Fibroblast of lung (primary cell): ENCODE measurements around the gene RPP40. TPM values are rescaled to one million over a fixed set of nuclear protein-coding genes. Genes with fewer than 3 reads are reported as not detected.

Source experiments
- DNase-seq, 2 donors: peaks; one replicate each; pipeline versions ENCODE4 v3.0.0 to v3.0.0-alpha.2; 2010; ENCODE audit warnings: low read depth in 2 of 2
- H2AFZ ChIP-seq: 2 replicates; pipeline ENCODE4 v1.5.1; 2012; ENCODE audit warnings: low read length, control low read depth, inconsistent platforms
- H3K27ac ChIP-seq: 2 replicates; pipeline ENCODE4 v1.5.1; 2011; ENCODE audit warnings: low read length, control low read depth; ENCODE audit not compliant: insufficient read depth
- H3K27me3 ChIP-seq: 2 replicates; pipeline ENCODE4 v1.5.1; 2011; ENCODE audit warnings: mild to moderate bottlenecking, low read length; ENCODE audit not compliant: control insufficient read depth, insufficient read depth
- H3K36me3 ChIP-seq: 2 replicates; pipeline ENCODE4 v1.5.1; 2011; ENCODE audit warnings: low read length; ENCODE audit not compliant: control insufficient read depth, insufficient read depth
- H3K4me1 ChIP-seq: 2 replicates; pipeline ENCODE4 v1.5.1; 2011; ENCODE audit warnings: low read length; ENCODE audit not compliant: control insufficient read depth, insufficient read depth; ENCODE audit errors: extremely low read depth
- H3K4me2 ChIP-seq: 2 replicates; pipeline ENCODE4 v1.5.1; 2011; ENCODE audit warnings: low read length, control low read depth; ENCODE audit not compliant: insufficient read depth; ENCODE audit errors: extremely low read depth
- H3K4me3 ChIP-seq, 4 experiments: fragments of 200-600 bp in 1 of 4; sonication (generic) in 1 of 4; replicated peaks in 1 of 4; 2 replicates each; pipeline ENCODE4 v1.5.1; 2011 to 2016; ENCODE audit warnings: low read length in 4 of 4, low read depth in 3 of 4, mild to moderate bottlenecking in 3 of 4, control low read depth in 2 of 4, inconsistent platforms in 1 of 4, mixed read lengths in 1 of 4; ENCODE audit not compliant: insufficient read depth in 1 of 4; ENCODE audit errors: control extremely low read depth in 1 of 4
- H3K79me2 ChIP-seq: 2 replicates; pipeline ENCODE4 v1.5.1; 2012; ENCODE audit warnings: mild to moderate bottlenecking, low read length, inconsistent platforms; ENCODE audit not compliant: control insufficient read depth, insufficient read depth
- H3K9ac ChIP-seq: 2 replicates; pipeline ENCODE4 v1.5.1; 2011; ENCODE audit warnings: mild to moderate bottlenecking, low read length, control low read depth; ENCODE audit not compliant: insufficient read depth
- H3K9me3 ChIP-seq: 2 replicates; pipeline ENCODE4 v1.5.1; 2012; ENCODE audit warnings: low read depth, low read length; ENCODE audit not compliant: control insufficient read depth, insufficient read depth
- H4K20me1 ChIP-seq: 2 replicates; pipeline ENCODE4 v1.5.1; 2011; ENCODE audit warnings: low read length; ENCODE audit not compliant: control insufficient read depth, insufficient read depth; ENCODE audit errors: extremely low read depth
- EZH2 ChIP-seq: IDR thresholded peaks from 2 replicates; pipeline ENCODE4 v1.5.1; 2012; ENCODE audit warnings: low read length, control low read depth, mild to moderate bottlenecking; ENCODE audit errors: missing control alignments
- polyA plus RNA-seq, 2 donors: library from polyadenylated mRNA; depleted of rRNA in 1 of 2; stranded (reverse) in 1 of 2; unstranded in 1 of 2; fragments of >200 nt; gene quantifications; 2 replicates each; pipeline ENCODE4 v1.2.1, GENCODE V29; 2011 to 2012; ENCODE audit warnings: missing spikeins in 1 of 2
- total RNA-seq: library from RNA; depleted of rRNA; stranded (reverse); fragments of >200 nt; gene quantifications from 2 replicates; pipeline ENCODE4 v1.2.1, GENCODE V29; 2014
- TF ChIP-seq, protein P1 (sequence below), 2 donors: IDR thresholded peaks in 1 of 2; conservative IDR thresholded peaks in 1 of 2; 1 replicate in 1 of 2; 2 replicates in 1 of 2; pipeline ENCODE4 v1.5.1; 2011 to 2012; ENCODE audit warnings: low read length in 2 of 2, control low read depth in 1 of 2, inconsistent platforms in 1 of 2, low read depth in 1 of 2, mild to moderate bottlenecking in 1 of 2

RPP40 gene
- total and polyA plus RNA-seq, 2 donors (not counting 1 experiment from before 2014, with no cell fraction given): 8.3 to 27.6 TPM

DNA sequence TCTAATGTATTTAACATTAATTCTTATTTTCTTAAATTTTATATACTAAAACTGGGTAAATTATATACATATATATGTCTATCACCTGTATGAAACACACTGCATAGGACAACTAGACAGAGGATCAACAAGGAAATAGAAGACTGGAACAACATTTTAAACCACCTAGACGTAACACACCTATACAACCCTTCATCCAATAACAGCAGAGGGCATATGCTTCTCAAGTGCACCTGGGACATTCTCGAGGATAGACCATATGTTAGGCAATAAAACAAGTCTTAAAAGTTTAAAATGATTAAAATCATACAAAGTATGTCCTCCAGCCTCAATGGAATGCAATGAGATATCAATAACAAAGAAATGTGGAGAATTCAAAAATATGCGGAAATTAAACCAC lies 45.2 kb downstream of the RPP40 start:
- peaks cover 3% of the 10 kb centered on the region for H3K36me3 ChIP-seq
- H3K27me3 ChIP-seq: no peaks in the 10 kb centered on the region
- no peak overlapping the region for H3K27ac ChIP-seq
- no peak overlapping the region for H2AFZ ChIP-seq
- H3K4me1 ChIP-seq: no peaks in the 10 kb centered on the region
- no peaks in the 10 kb centered on the region for H3K9me3 ChIP-seq
- H3K79me2 ChIP-seq: no peaks in the 10 kb centered on the region
- H3K4me2 ChIP-seq: no peak overlapping the region
- no peak for TF ChIP-seq EZH2
- TF ChIP-seq, protein P1, sequence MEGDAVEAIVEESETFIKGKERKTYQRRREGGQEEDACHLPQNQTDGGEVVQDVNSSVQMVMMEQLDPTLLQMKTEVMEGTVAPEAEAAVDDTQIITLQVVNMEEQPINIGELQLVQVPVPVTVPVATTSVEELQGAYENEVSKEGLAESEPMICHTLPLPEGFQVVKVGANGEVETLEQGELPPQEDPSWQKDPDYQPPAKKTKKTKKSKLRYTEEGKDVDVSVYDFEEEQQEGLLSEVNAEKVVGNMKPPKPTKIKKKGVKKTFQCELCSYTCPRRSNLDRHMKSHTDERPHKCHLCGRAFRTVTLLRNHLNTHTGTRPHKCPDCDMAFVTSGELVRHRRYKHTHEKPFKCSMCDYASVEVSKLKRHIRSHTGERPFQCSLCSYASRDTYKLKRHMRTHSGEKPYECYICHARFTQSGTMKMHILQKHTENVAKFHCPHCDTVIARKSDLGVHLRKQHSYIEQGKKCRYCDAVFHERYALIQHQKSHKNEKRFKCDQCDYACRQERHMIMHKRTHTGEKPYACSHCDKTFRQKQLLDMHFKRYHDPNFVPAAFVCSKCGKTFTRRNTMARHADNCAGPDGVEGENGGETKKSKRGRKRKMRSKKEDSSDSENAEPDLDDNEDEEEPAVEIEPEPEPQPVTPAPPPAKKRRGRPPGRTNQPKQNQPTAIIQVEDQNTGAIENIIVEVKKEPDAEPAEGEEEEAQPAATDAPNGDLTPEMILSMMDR (conservative IDR thresholded peaks at IDR 0.05 in 1 of 2, IDR thresholded peaks at IDR 0.05 in 1 of 2; ENCODE audit: low read depth in 1 of 2, low read length in 2 of 2): no peak
- no peak overlapping the region for H3K9ac ChIP-seq
- no peak for DNase-seq
- H4K20me1 ChIP-seq: no peaks in the 10 kb centered on the region
- H3K4me3 ChIP-seq: no peak overlapping the region

DNA sequence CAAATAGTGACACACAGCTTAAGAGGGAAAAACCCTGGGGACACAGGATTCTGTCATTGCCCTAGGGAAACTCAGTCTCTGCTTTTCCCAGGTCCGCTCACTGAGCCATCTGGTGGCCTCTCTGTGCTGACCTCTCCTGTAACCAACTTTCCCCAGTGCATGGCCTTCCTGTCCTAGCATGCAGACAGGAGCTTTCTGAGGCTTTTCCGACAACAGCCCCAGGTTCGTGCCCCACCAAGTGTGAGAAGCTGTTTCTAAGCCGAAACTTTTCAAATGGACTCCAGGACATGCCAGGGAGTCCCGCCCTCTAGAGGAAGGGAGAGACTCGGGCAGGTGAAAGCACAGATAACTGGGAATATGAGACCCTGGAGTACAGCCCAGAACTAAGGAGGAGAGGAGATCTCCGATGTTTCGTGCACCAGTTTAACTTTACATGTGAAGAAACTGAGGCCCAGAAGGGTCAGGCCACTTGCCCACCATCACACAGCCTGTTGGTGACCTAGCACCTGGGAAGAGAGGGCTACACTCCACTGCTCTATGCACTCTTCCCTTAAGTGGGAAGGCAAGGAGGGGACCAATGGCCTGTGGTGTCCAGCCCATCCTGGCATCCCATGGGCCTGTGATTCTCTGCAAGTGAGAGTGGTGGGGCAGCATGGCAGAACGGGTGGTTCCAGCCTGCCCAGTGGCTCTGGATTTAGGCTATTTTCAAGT lies 46.2 kb downstream of the RPP40 start:
- DNase-seq: no peak
- H3K4me3 ChIP-seq: no peak overlapping the region
- H3K9ac ChIP-seq: no peak overlapping the region
- H3K4me2 ChIP-seq: no peak overlapping the region
- no peak overlapping the region for H3K27ac ChIP-seq
- peaks cover 3% of the 10 kb centered on the region for H3K36me3 ChIP-seq
- TF ChIP-seq, protein P1 (conservative IDR thresholded peaks at IDR 0.05 in 1 of 2, IDR thresholded peaks at IDR 0.05 in 1 of 2; ENCODE audit: low read depth in 1 of 2, low read length in 2 of 2): no peak
- no peak for TF ChIP-seq EZH2
- no peaks in the 10 kb centered on the region for H4K20me1 ChIP-seq
- no peaks in the 10 kb centered on the region for H3K27me3 ChIP-seq
- no peaks in the 10 kb centered on the region for H3K79me2 ChIP-seq
- H3K9me3 ChIP-seq: no peaks in the 10 kb centered on the region
- H2AFZ ChIP-seq: no peak overlapping the region
- no peaks in the 10 kb centered on the region for H3K4me1 ChIP-seq

DNA sequence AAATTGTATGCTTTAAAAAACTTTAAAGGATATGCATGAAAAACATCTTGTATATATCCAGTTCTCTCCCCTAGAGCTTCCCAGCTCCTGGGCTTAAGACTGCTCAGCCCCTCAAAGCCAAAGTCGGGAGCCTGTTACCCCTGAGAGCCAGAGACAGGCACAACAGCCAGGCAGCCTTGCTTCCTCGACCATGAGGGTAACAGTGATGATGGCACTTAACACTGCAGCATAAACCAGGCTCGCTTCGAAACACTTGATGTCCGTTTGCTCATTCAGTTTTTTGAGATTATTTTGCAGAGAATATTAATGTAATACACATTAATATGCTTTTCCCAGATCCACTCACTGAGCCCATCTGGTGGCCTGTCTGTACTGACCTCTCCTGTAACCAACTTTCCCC lies 47.2 kb downstream of the RPP40 start:
- DNase-seq: no peak
- Histone ChIP-seq H3K79me2 (no peaks in the 10 kb centered on the region), H3K4me1 (no peaks in the 10 kb centered on the region), H3K27me3 (no peaks in the 10 kb centered on the region), H3K36me3 (peaks cover 3% of the 10 kb centered on the region), H4K20me1 (no peaks in the 10 kb centered on the region), H3K9ac (no peak overlapping the region), H3K4me2 (no peak overlapping the region), H3K4me3 (no peak overlapping the region), H3K27ac (no peak overlapping the region), H2AFZ (no peak overlapping the region), H3K9me3 (no peaks in the 10 kb centered on the region)
- TF ChIP-seq, protein P1 (conservative IDR thresholded peaks at IDR 0.05 in 1 of 2, IDR thresholded peaks at IDR 0.05 in 1 of 2; ENCODE audit: low read depth in 1 of 2, low read length in 2 of 2): no peak
- TF ChIP-seq EZH2: no peak
